Upper lobe of left lung (tissue), 6 donors: ENCODE data around the gene EMX2. TPM values are rescaled to one million over a fixed set of nuclear protein-coding genes. Genes with fewer than 3 reads are reported as not detected.

Experiments used
- ATAC-seq, 2 donors: fragments of 200-7000 bp; cut with Tn5 transposase; one replicate each; pipeline ENCODE4 v1.9.1; 2022; ENCODE audit warnings: mild to moderate bottlenecking in 2 of 2, moderate library complexity in 2 of 2; ENCODE audit not compliant: low FRiP score in 2 of 2
- DNase-seq, 2 donors: peaks; one replicate each; pipeline ENCODE4 v3.0.0-alpha.2; 2019 to 2020
- H3K27ac ChIP-seq, 4 donors: fragments of 200-600 bp; sonication (generic); one replicate each; pipeline ENCODE4 v1.5.1; 2016 to 2019
- H3K27me3 ChIP-seq, 4 donors: fragments of 200-600 bp; sonication (generic); one replicate each; pipeline ENCODE4 v1.5.1; 2017 to 2019
- H3K36me3 ChIP-seq, 4 donors: fragments of 200-600 bp; sonication (generic); one replicate each; pipeline ENCODE4 v1.5.1; 2016 to 2019
- H3K4me1 ChIP-seq, 4 donors: fragments of 200-600 bp; sonication (generic); one replicate each; pipeline ENCODE4 v1.5.1; 2018 to 2019
- H3K4me3 ChIP-seq, 4 donors: fragments of 200-600 bp; sonication (generic); one replicate each; pipeline ENCODE4 v1.5.1; 2017 to 2019; ENCODE audit warnings: mild to moderate bottlenecking in 2 of 4, moderate library complexity in 1 of 4
- H3K9me3 ChIP-seq, 4 donors: fragments of 200-600 bp; sonication (generic); one replicate each; pipeline ENCODE4 v1.5.1; 2018 to 2019
- CTCF ChIP-seq, 6 experiments: fragments of 450-650 bp in 4 of 6; fragments of 200-600 bp in 2 of 6; sonication (generic) in 2 of 6; IDR thresholded peaks; one replicate each; pipeline ENCODE4 v1.5.1; 2016 to 2019; ENCODE audit warnings: antibody characterized with exemption in 6 of 6
- EP300 ChIP-seq, 4 donors: sonication (generic); formaldehyde crosslinking; IDR thresholded peaks; one replicate each; pipeline ENCODE4 v1.5.1; 2017; ENCODE audit warnings: antibody characterized with exemption in 4 of 4, control low read depth in 2 of 4
- POLR2A ChIP-seq, 4 donors: fragments of 450-650 bp; IDR thresholded peaks; one replicate each; pipeline ENCODE4 v1.5.1; 2016 to 2017; ENCODE audit warnings: antibody characterized with exemption in 4 of 4, mild to moderate bottlenecking in 2 of 4
- POLR2AphosphoS5 ChIP-seq, 2 donors: sonication (generic); formaldehyde crosslinking; IDR thresholded peaks; one replicate each; pipeline ENCODE4 v1.5.1; 2017; ENCODE audit warnings: antibody characterized with exemption in 2 of 2
- WGBS, 2 donors: methylation state at CpG; one replicate each; pipeline ENCODE4 v1.1.5; 2017 to 2018; 5-methylcytosine and 5-hydroxymethylcytosine counted together
- total RNA-seq, 6 donors: library from RNA; depleted of rRNA in 4 of 6; stranded (reverse); fragments of >200 nt in 4 of 6; gene quantifications; one replicate each; pipeline versions ENCODE4 v1.1.0 to v1.2.1, GENCODE V29; 2016 to 2021
- donor health status: DM: no; HTN: no; CAD: no; lungs with moderate emphysema.
- donor health status: DM: no; HTN: yes; CAD: no; lungs with severe emphysema.

The EMX2 gene
- total RNA-seq, 6 donors from 2014 or later: 0.09 TPM; not detected in 5

- Histone ChIP-seq H3K36me3 (no peaks in the 10 kb centered on the region), H3K27ac (no peak overlapping the region), H3K27me3 (peaks cover 0 to 64% (median 13%) of the 10 kb centered on the region in 4 donors), H3K4me1 (peaks cover 0 to 29% (median 10%) of the 10 kb centered on the region in 4 donors), H3K4me3 (no peak overlapping the region), H3K9me3 (no peaks in the 10 kb centered on the region)
- DNase-seq (no peak), ATAC-seq (no peak)
- WGBS, 2 donors: 12 to 13% methylated on average over 11 to 13 of the region's 13 CpGs
- TF ChIP-seq POLR2A (IDR thresholded peaks at IDR 0.05): no peak
- TF ChIP-seq POLR2AphosphoS5 (IDR thresholded peaks at IDR 0.05): no peak
- TF ChIP-seq CTCF (IDR thresholded peaks at IDR 0.05): no peak
- TF ChIP-seq EP300 (IDR thresholded peaks at IDR 0.05): no peak
Measured at GRCh38 chr10:117552701-117553141, 10.2 kb downstream of the EMX2 start.

GRCh38 chr10:117553142-117553814, 10.7 kb downstream of the EMX2 start:
- DNase-seq (peak in 1 of 2 donors; percentile 70), ATAC-seq (peak in 1 of 2 donors; percentile 42)
- Histone ChIP-seq H3K27me3 (peaks cover 0 to 58% (median 12%) of the 10 kb centered on the region in 4 donors), H3K36me3 (no peaks in the 10 kb centered on the region), H3K4me3 (no peak overlapping the region), H3K4me1 (peaks cover 0 to 23% (median 10%) of the 10 kb centered on the region in 4 donors), H3K27ac (no peak overlapping the region), H3K9me3 (no peaks in the 10 kb centered on the region)
- TF ChIP-seq EP300 (IDR thresholded peaks at IDR 0.05): no peak
- WGBS, 2 donors: 0 to 3% methylated on average over 7 to 61 of the region's 65 CpGs

GRCh38 chr10:117553815-117554172, 11.2 kb downstream of the EMX2 start:
- Histone ChIP-seq H3K4me3 (no peak overlapping the region), H3K36me3 (no peaks in the 10 kb centered on the region), H3K27me3 (peaks cover 0 to 53% (median 12%) of the 10 kb centered on the region in 4 donors), H3K9me3 (no peaks in the 10 kb centered on the region), H3K27ac (no peak overlapping the region), H3K4me1 (peaks cover 0 to 23% (median 10%) of the 10 kb centered on the region in 4 donors)
- TF ChIP-seq EP300 (IDR thresholded peaks at IDR 0.05) (no peak), POLR2A (IDR thresholded peaks at IDR 0.05) (no peak), CTCF (IDR thresholded peaks at IDR 0.05) (no peak), POLR2AphosphoS5 (IDR thresholded peaks at IDR 0.05) (no peak)
- no peak for ATAC-seq
- DNase-seq: no peak
- WGBS, 2 donors: 4 to 10% methylated on average over 15 to 18 of the region's 19 CpGs

- H3K27ac ChIP-seq: no peak overlapping the region
- ATAC-seq (no peak), DNase-seq (no peak)
- H3K4me3 ChIP-seq: no peak overlapping the region
- H3K27me3 ChIP-seq: peaks cover 0 to 49% (median 12%) of the 10 kb centered on the region in 4 donors
- H3K9me3 ChIP-seq: no peaks in the 10 kb centered on the region
- H3K4me1 ChIP-seq: peaks cover 0 to 23% (median 10%) of the 10 kb centered on the region in 4 donors
- WGBS, 2 donors: 33 to 39% methylated on average over 11 to 14 of the region's 14 CpGs
- H3K36me3 ChIP-seq: no peaks in the 10 kb centered on the region
- TF ChIP-seq POLR2AphosphoS5 (IDR thresholded peaks at IDR 0.05) (no peak), EP300 (IDR thresholded peaks at IDR 0.05) (no peak), CTCF (IDR thresholded peaks at IDR 0.05) (no peak), POLR2A (IDR thresholded peaks at IDR 0.05) (no peak)
Measured at GRCh38 chr10:117554241-117554814, 11.8 kb downstream of the EMX2 start.

- ATAC-seq (no peak), DNase-seq (no peak)
- TF ChIP-seq POLR2A (IDR thresholded peaks at IDR 0.05) (no peak), EP300 (IDR thresholded peaks at IDR 0.05) (no peak), CTCF (IDR thresholded peaks at IDR 0.05) (no peak), POLR2AphosphoS5 (IDR thresholded peaks at IDR 0.05) (no peak)
- H3K27me3 ChIP-seq: peaks cover 0 to 49% (median 12%) of the 10 kb centered on the region in 4 donors
- 50 to 69% methylated on average over 7 to 12 of the region's 12 CpGs for WGBS, 2 donors
- H3K4me3 ChIP-seq: no peak overlapping the region
- no peaks in the 10 kb centered on the region for H3K36me3 ChIP-seq
- H3K9me3 ChIP-seq: no peaks in the 10 kb centered on the region
- no peak overlapping the region for H3K27ac ChIP-seq
- H3K4me1 ChIP-seq: peaks cover 0 to 23% (median 10%) of the 10 kb centered on the region in 4 donors
Measured at GRCh38 chr10:117555017-117555416, 12.5 kb downstream of the EMX2 start.
